ENCODE results near the gene SFSWAP.

GRCh38 chr12:131795064-131795463 is 84.2 kb downstream of the SFSWAP start:
- TF ChIP-seq EZH2 (IDR thresholded peaks at IDR 0.05; ENCODE audit: low read depth, low read length, severe bottlenecking) (no peak), YY1 (IDR thresholded peaks at IDR 0.05; ENCODE audit: low read depth, low read length) (no peak)
